Neuronal stem cell (in vitro differentiated cells): ENCODE data around the gene ZNF804B.
A peak's percentile ranks its signal among the peaks of the same experiment; 100 is the strongest.

ENCODE experiments used
- DNase-seq: peaks from one replicate; pipeline ENCODE4 v3.0.0-alpha.2; 2013; ENCODE audit warnings: low spot score
- H2AFZ ChIP-seq: one replicate; pipeline ENCODE4 v1.6.1; 2013; ENCODE audit warnings: mild to moderate bottlenecking, low read length, inconsistent platforms
- H2AK5ac ChIP-seq: 2 replicates; pipeline ENCODE4 v1.6.1; 2013; ENCODE audit warnings: low read depth, mild to moderate bottlenecking, inconsistent platforms, low read length, moderate library complexity, mixed read lengths
- H2BK120ac ChIP-seq: 2 replicates; pipeline ENCODE4 v1.6.1; 2013; ENCODE audit warnings: low read depth, mild to moderate bottlenecking, inconsistent platforms, low read length, moderate library complexity, mixed read lengths
- H2BK12ac ChIP-seq: one replicate; pipeline ENCODE4 v1.6.1; 2013; ENCODE audit warnings: low read length, inconsistent platforms
- H2BK15ac ChIP-seq: 2 replicates; pipeline ENCODE4 v1.6.1; 2013; ENCODE audit warnings: mild to moderate bottlenecking, low read length, inconsistent platforms, mixed read lengths
- H2BK5ac ChIP-seq: one replicate; pipeline ENCODE4 v1.6.1; 2013; ENCODE audit warnings: inconsistent platforms, mild to moderate bottlenecking, low read length, moderate library complexity
- H3K14ac ChIP-seq: one replicate; pipeline ENCODE4 v1.6.1; 2013; ENCODE audit warnings: low read length, inconsistent platforms
- H3K18ac ChIP-seq: 2 replicates; pipeline ENCODE4 v1.6.1; 2013; ENCODE audit warnings: low read length, inconsistent platforms
- H3K23ac ChIP-seq: 2 replicates; pipeline ENCODE4 v1.6.1; 2013; ENCODE audit warnings: low read depth, mild to moderate bottlenecking, mixed read lengths, low read length, inconsistent platforms; ENCODE audit not compliant: poor library complexity
- H3K27ac ChIP-seq: replicated peaks from 3 replicates; pipeline ENCODE4 v1.5.1; 2013; ENCODE audit warnings: low read length, inconsistent platforms
- H3K27me3 ChIP-seq, 3 experiments: 2 replicates each; pipeline ENCODE4 v1.6.1; 2013; ENCODE audit warnings: low read length in 3 of 3, mild to moderate bottlenecking in 2 of 3, inconsistent platforms in 1 of 3, low read depth in 1 of 3, mixed read lengths in 1 of 3, moderate library complexity in 1 of 3; ENCODE audit not compliant: control insufficient read depth in 3 of 3, insufficient read depth in 3 of 3
- H3K36me3 ChIP-seq, 2 donors: replicated peaks in 1 of 2; 2 replicates each; pipeline ENCODE4 v1.6.1; 2013; ENCODE audit warnings: low read length in 2 of 2; ENCODE audit not compliant: control insufficient read depth in 2 of 2, insufficient read depth in 2 of 2
- H3K4ac ChIP-seq: 2 replicates; pipeline ENCODE4 v1.6.1; 2013; ENCODE audit warnings: inconsistent platforms, mild to moderate bottlenecking, low read length, moderate library complexity
- H3K4me1 ChIP-seq, 2 donors: 1 replicate in 1 of 2; 2 replicates in 1 of 2; pipeline ENCODE4 v1.6.1; 2013; ENCODE audit warnings: low read length in 2 of 2, low read depth in 1 of 2; ENCODE audit not compliant: control insufficient read depth in 2 of 2, insufficient read depth in 1 of 2
- H3K4me2 ChIP-seq: one replicate; pipeline ENCODE4 v1.6.1; 2013; ENCODE audit warnings: mild to moderate bottlenecking, low read length, inconsistent platforms; ENCODE audit not compliant: insufficient read depth, poor library complexity, severe bottlenecking
- H3K4me3 ChIP-seq, 2 donors: 2 replicates each; pipeline ENCODE4 v1.5.1; 2013; ENCODE audit warnings: low read length in 2 of 2, mild to moderate bottlenecking in 2 of 2, inconsistent platforms in 1 of 2, moderate library complexity in 1 of 2
- H3K79me1 ChIP-seq: one replicate; pipeline ENCODE4 v1.6.1; 2013; ENCODE audit warnings: low read depth, mild to moderate bottlenecking, inconsistent platforms, low read length, moderate library complexity
- H3K9ac ChIP-seq: one replicate; pipeline ENCODE4 v1.6.1; 2013; ENCODE audit warnings: mild to moderate bottlenecking, low read depth, low read length, inconsistent platforms; ENCODE audit not compliant: poor library complexity
- H3K9me3 ChIP-seq, 2 donors: replicated peaks in 1 of 2; 2 replicates each; pipeline versions ENCODE3 to v1.6.1; 2013; ENCODE audit warnings: low read length in 2 of 2, mild to moderate bottlenecking in 2 of 2, inconsistent platforms in 1 of 2, low read depth in 1 of 2, mixed read lengths in 1 of 2, moderate library complexity in 1 of 2; ENCODE audit not compliant: control insufficient read depth in 2 of 2, insufficient read depth in 1 of 2
- H4K8ac ChIP-seq: one replicate; pipeline ENCODE4 v1.6.1; 2013; ENCODE audit warnings: low read depth, mild to moderate bottlenecking, inconsistent platforms, low read length, moderate library complexity
- H4K91ac ChIP-seq: one replicate; pipeline ENCODE4 v1.6.1; 2013; ENCODE audit warnings: low read length, low read depth, mild to moderate bottlenecking, inconsistent platforms; ENCODE audit not compliant: poor library complexity
- WGBS, 2 donors: extraction: QIAGEN DNeasy Blood & Tissue Kit; methylation state at CpG; one replicate each; pipeline ENCODE4 v1.1.7; 2013; ENCODE audit warnings: missing lambda C conversion rate in 2 of 2, mixed read lengths in 1 of 2; ENCODE audit not compliant: insufficient read length in 2 of 2, insufficient replicate concordance in 1 of 2; ENCODE audit errors: extremely low coverage in 2 of 2; 5-methylcytosine and 5-hydroxymethylcytosine counted together

ZNF804B gene

DNA sequence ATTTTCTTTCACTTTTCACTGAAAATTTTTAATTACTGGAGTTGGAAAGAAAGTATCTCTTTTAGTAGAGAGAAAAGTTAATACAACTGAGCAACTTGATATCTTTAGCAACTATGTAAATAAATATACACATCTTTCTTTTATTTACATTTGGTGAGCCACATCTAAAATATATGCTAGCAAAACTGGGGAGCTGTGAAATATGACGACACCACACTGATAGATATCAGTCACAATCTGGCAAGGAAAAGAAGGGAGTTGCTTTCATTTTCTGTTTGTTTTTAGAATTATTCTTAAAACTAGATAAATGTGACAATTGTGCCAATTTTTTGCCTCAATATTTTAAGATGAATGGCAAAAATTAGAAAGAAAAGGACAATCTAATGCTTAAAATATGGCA, 2.7 kb upstream of the ZNF804B start:
- no peak overlapping the region for H3K9ac ChIP-seq
- H2BK120ac ChIP-seq: no peak overlapping the region
- H3K4me1 ChIP-seq: peaks cover 5 to 9% of the 10 kb centered on the region in 2 donors
- H4K8ac ChIP-seq: no peak overlapping the region
- no peak overlapping the region for H3K4me3 ChIP-seq
- no peak overlapping the region for H3K23ac ChIP-seq
- H2AFZ ChIP-seq: no peak overlapping the region
- H3K4ac ChIP-seq: no peak overlapping the region
- no peaks in the 10 kb centered on the region for H3K79me1 ChIP-seq
- H2BK15ac ChIP-seq: no peak overlapping the region
- no peaks in the 10 kb centered on the region for H3K36me3 ChIP-seq
- DNase-seq: no peak
- WGBS, 2 donors: no CpG with 5 or more reads among the region's 1 CpG
- H4K91ac ChIP-seq: no peak overlapping the region
- H2BK12ac ChIP-seq: no peak overlapping the region
- no peak overlapping the region for H3K14ac ChIP-seq
- no peak overlapping the region for H3K4me2 ChIP-seq
- H3K27me3 ChIP-seq: peaks cover 2 to 61% (median 15%) of the 10 kb centered on the region in 3 experiments
- H3K18ac ChIP-seq: no peak overlapping the region
- H2AK5ac ChIP-seq: no peak overlapping the region
- H2BK5ac ChIP-seq: no peak overlapping the region
- no peaks in the 10 kb centered on the region for H3K9me3 ChIP-seq
- no peak overlapping the region for H3K27ac ChIP-seq

DNA sequence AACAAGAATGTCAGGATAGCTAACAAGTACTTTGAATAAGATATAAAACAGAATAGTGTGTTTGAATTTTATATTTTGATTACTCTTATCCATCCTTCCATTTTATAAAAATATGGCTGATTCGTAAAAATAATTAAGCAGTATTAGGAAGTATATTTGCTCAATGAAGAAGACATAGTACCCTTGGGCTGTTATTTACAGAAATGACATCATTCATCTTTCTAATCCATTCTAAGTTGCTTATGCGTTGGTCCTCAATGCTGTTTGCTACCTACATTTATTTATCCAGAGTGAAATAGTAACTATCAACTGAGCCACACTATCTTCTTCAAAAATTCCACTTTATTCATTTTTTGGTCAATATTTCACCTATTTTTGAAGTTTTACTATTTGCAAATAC, 2.1 kb upstream of the ZNF804B start:
- Histone ChIP-seq H3K27ac (no peak overlapping the region), H2AFZ (no peak overlapping the region), H4K8ac (no peak overlapping the region), H2AK5ac (no peak overlapping the region), H3K14ac (no peak overlapping the region), H3K27me3 (peaks cover 2 to 62% (median 15%) of the 10 kb centered on the region in 3 experiments), H3K4me1 (peaks cover 5 to 9% of the 10 kb centered on the region in 2 donors), H3K18ac (no peak overlapping the region), H3K9me3 (no peaks in the 10 kb centered on the region), H3K36me3 (no peaks in the 10 kb centered on the region), H3K4me3 (no peak overlapping the region), H2BK5ac (no peak overlapping the region), H2BK12ac (no peak overlapping the region), H3K79me1 (no peaks in the 10 kb centered on the region), H3K23ac (no peak overlapping the region), H3K4me2 (no peak overlapping the region), H3K9ac (no peak overlapping the region), H4K91ac (no peak overlapping the region), H2BK120ac (no peak overlapping the region), H2BK15ac (no peak overlapping the region), H3K4ac (no peak overlapping the region)
- WGBS, 2 donors: no CpG with 5 or more reads among the region's 2 CpGs
- no peak for DNase-seq

DNA sequence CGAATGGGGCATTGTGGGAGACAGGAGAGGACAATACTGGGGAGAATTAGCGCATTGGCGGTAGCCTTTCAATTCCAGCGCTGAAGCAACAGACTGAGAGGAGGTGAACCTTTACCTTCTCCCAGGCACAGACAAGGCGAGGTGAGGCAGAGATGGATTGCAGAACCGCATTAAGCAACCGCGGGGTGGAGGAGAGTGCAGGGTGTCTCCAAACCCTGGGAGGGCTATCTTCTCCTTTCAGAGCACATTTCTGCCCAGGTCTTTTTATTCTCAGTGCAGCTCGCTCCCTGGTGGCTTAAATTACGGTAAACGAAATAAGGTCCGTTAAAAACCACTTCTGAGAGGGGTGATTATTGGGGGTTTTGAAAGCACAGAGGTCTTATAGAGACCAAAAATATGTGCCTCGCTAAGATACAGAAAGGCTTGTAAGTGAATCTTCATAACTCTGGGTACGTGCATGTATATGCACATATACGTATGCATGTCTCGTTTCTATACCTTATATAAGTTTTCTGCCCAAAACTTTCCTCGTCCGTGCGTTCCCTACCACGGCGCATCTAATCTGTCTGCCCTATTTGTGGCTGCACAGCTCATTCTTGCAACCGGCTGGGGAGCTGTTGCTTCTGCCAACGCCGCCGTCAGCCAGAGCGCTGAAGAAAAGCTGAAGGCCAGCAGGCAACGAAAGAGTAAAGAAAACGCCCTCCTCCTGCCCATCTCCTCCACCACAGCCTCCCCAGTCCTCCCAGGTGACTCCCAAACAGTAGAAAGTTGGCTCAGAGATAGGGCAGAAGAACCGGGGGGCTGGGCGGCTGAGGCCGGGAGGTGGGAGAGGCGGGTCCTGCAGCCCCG, 895 bp upstream of the ZNF804B start:
- H2BK12ac ChIP-seq: no peak overlapping the region
- H2AFZ ChIP-seq: peak overlapping the region; percentile 99
- no CpG with 5 or more reads among the region's 33 CpGs for WGBS, 2 donors
- peak; percentile 31 for DNase-seq
- H2BK15ac ChIP-seq: no peak overlapping the region
- no peak overlapping the region for H3K9ac ChIP-seq
- no peak overlapping the region for H3K27ac ChIP-seq
- peaks cover 2 to 62% (median 15%) of the 10 kb centered on the region in 3 experiments for H3K27me3 ChIP-seq
- no peaks in the 10 kb centered on the region for H3K36me3 ChIP-seq
- H2AK5ac ChIP-seq: no peak overlapping the region
- H3K9me3 ChIP-seq: no peaks in the 10 kb centered on the region
- H3K4me2 ChIP-seq: peak overlapping the region; percentile 93
- no peak overlapping the region for H3K14ac ChIP-seq
- H3K4me3 ChIP-seq: peak overlapping the region; percentile 46 to 81
- peaks cover 5 to 9% of the 10 kb centered on the region in 2 donors for H3K4me1 ChIP-seq
- H3K79me1 ChIP-seq: no peaks in the 10 kb centered on the region
- no peak overlapping the region for H4K91ac ChIP-seq
- peak overlapping the region; percentile 11 for H3K18ac ChIP-seq
- H3K23ac ChIP-seq: no peak overlapping the region
- no peak overlapping the region for H4K8ac ChIP-seq
- no peak overlapping the region for H2BK120ac ChIP-seq
- H2BK5ac ChIP-seq: no peak overlapping the region
- H3K4ac ChIP-seq: no peak overlapping the region

DNA sequence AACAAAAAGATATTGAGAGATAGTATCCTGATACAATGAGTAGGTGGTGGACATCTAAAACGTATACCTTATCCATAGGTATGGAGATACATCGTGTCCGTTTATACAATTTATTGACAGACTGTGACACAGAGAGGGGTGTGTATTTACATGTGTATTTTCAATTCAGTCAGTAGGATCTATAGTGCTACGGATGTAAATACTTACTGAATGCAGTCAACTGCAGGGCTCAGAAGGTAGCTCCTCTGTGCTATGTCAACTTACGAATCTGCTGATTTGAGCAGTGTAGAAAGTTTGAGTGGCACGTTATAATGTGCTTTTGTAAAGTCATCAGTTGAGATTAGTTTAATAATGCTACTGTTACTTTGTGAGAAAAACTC, 626 bp downstream of the ZNF804B start:
- H3K14ac ChIP-seq: no peak overlapping the region
- H2BK12ac ChIP-seq: no peak overlapping the region
- no peak for DNase-seq
- no peak overlapping the region for H3K4me3 ChIP-seq
- H3K18ac ChIP-seq: no peak overlapping the region
- H3K36me3 ChIP-seq: no peaks in the 10 kb centered on the region
- H4K91ac ChIP-seq: no peak overlapping the region
- no peaks in the 10 kb centered on the region for H3K9me3 ChIP-seq
- no peak overlapping the region for H2AK5ac ChIP-seq
- no peak overlapping the region for H3K9ac ChIP-seq
- peaks cover 2 to 62% (median 15%) of the 10 kb centered on the region in 3 experiments for H3K27me3 ChIP-seq
- no peak overlapping the region for H2BK120ac ChIP-seq
- H3K79me1 ChIP-seq: no peaks in the 10 kb centered on the region
- H3K4ac ChIP-seq: no peak overlapping the region
- no peak overlapping the region for H3K23ac ChIP-seq
- WGBS, 2 donors: no CpG with 5 or more reads among the region's 6 CpGs
- H2BK15ac ChIP-seq: no peak overlapping the region
- no peak overlapping the region for H2BK5ac ChIP-seq
- peaks cover 5 to 9% of the 10 kb centered on the region in 2 donors for H3K4me1 ChIP-seq
- peak overlapping the region; percentile 99 for H2AFZ ChIP-seq
- H3K27ac ChIP-seq: no peak overlapping the region
- H3K4me2 ChIP-seq: no peak overlapping the region
- no peak overlapping the region for H4K8ac ChIP-seq
